Measurements from ENCODE around the gene MORN1.

The MORN1 gene

DNA sequence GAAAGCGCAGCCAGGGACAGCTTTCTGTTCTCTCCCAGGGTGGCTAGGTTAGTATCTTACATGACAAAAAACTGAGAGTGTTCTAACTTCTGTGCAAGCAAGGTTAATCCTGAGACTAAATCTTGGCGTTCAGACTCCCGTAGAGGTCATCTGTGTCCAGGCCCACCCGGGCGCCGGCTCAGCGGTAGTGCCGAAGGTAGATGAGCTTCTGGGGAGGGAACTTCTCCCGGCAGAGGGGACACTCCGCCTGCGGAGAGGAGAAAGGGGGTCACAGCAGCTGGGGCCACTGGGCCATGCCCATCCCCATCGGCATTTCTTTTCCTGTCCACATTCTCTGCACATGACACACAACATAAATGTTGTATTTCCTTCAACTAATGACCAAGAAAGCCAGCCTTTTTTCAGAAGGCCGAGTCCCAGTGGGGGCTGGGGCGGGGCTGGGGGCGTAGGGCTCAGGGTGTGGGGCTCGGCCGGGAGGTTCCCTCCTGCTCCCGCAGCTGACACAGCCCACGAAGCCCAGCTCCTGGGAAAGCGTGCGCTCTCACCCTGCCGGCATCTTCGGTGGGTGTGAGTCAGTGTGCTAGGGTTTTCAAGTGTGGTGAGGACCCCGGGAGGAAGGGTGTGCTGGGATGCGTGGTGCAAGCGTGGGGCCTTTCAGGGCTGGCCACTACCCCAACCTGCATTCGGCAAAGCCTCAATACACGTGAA is 14.4 kb upstream of the MORN1 start:
- no peak for FAIRE-seq
- DNase-seq (ENCODE audit: insufficient read length, low spot score): no peak

DNA sequence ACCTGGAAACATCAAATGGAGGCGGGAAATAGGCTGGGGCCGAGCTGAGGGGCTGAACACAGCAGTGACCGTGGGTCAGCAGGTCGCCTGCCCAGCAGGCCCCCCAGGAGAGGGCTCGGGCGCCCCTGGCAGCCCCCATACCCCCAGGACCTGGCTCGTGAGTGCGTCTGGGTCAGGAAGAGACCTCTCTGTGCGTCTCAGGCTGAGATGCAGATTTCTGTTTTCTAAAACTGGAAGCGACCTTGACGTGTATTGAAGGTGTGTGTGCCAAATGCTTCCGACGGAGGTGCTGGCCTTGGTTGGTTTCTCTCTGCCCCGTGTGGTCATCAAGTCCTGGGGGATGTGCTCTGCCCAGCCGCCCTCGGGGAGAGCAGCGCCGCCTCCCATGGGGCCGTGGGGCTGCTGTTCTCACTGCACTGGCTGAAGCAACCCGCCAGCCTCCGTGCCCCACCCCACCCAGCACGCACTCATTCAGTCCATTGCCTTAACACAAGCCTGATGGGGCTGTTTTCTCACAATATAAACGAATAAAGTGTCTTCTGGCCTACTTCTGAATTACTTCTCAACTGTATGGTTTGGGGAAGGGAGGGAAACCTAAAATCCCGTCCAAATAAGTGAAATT is 13.6 kb upstream of the MORN1 start:
- FAIRE-seq (no peak), DNase-seq (ENCODE audit: insufficient read length, low spot score) (no peak)

DNA sequence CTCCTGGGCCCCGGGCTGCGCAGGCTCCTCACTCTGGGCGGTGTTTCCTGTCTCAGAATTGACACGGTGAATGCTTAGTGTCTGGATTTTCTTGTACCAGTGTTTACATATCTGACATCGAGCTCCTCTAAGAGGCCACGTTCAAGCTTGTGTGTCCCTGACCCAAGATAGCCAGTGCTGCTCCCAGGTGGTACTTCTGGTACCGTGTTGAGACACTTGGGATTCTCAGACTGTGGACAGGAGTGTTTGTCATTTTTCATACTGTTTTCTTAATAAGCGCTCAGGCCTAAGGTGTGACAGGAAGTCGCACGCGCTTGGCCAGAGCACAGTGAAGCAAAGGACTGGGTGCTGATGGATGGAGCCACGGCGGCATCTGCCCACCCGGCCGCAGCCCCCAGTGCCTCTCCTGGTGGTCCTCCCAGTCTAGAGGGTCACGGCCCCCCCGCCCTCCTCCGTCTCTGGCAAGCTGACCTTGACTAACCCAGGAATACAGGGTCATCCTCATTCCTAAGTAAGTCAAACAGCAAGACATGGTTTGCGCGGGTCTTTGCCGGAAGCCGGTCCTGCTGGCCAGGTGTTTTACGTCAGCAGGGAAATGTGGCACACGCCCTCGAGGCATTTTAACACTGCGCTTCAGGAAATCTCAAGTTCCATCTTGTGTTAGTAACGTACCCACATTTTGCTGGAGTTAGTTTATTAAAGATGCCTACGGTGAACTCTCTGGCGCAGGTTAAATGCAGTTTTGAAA is 13.0 kb upstream of the MORN1 start:
- DNase-seq (ENCODE audit: insufficient read length, low spot score): no peak
- FAIRE-seq: no peak

DNA sequence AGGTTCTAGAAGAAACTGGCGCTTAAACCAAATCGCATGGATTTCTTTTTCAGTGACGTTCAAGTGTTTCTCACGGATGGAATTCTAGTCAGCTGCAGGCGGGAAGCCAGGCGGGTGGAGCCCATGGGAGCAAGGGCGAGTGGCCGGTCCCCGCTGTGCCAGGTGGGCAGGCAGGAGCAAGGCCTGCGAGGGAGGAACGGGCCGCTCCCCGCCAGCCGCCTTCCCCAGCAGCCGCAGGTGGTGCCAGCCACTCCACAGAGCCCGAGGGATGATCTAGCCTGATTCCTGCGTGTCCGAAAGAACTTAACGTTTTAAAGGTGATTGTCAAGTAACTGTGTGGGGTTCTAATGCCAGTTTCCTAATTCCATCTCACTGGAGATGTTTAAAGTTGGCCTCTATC is 11.9 kb upstream of the MORN1 start:
- FAIRE-seq: no peak
- no peak for DNase-seq (ENCODE audit: insufficient read length, low spot score)

DNA sequence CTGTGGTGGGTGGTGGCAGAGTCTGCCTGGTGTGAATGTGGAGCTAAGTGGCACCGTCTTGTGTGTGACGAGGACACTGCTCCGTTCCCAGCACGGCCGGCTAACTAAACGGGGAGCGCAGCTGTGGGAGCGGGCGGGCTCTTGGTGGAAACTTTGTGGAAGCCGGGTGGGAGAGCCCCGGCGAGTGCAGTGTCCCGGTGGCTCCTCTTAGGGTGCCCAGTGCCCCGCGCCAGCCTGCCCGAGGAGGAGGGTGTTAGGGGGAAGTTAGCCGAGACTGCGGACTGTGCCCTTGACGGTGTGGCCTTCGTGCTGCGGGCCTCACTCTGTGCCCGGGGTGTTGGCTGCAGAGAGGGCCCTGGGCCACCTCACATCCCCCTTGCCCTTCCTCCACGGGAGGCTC is 11.1 kb upstream of the MORN1 start:
- FAIRE-seq: no peak
- DNase-seq (ENCODE audit: insufficient read length, low spot score): no peak

DNA sequence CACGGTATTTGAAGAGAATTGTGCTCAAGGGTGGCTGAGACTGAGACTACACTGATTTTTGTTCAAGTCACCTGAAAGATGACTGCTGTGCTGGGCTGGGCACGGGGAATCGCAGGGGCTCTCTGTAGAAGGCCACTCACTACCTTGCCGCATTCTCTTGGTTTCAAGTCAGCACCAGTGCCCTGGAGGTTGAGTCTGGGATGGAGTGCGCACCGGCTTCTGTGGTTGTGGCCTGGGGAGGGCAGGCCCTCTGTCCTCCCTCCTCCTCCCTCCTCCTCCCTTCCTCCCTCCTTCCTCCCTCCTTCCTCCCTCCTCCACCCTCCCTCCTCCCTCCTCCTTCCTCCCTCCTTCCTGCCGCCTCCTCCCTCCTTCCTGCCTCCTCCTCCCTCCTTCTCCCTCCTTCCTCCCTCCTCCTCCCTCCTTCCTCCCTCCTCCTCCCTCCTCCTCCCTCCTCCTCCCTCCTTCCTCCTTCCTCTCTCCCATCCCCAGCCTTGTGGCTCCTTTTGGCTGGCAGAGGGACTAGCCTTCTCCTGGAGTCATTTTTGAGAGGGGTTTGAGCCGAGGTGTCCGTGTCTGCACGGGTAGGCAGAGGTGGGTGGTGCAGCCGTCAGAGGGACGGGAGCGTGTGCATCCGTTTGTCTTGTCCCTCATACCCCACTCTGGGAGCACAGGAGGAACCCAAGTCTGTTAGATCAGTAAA is 9.7 kb upstream of the MORN1 start:
- DNase-seq (ENCODE audit: insufficient read length, low spot score): no peak
- peak; percentile 26 for FAIRE-seq

DNA sequence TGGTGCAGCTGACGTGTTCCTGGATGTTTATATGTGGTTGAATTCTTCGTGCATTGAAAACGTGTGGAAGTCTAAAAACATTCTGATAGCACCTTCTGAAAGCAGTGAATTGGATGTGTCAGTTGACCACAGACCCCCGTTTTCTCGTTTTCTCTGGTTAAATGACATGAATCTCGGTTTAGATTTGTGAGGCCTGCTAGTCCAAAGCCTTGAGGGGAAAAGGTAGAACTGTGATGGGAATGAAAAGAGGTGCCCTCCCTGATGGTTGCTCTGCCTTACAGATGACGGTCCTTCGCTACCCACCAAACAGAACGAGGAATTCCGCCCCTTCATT is 9.2 kb upstream of the MORN1 start:
- no peak for FAIRE-seq

DNA sequence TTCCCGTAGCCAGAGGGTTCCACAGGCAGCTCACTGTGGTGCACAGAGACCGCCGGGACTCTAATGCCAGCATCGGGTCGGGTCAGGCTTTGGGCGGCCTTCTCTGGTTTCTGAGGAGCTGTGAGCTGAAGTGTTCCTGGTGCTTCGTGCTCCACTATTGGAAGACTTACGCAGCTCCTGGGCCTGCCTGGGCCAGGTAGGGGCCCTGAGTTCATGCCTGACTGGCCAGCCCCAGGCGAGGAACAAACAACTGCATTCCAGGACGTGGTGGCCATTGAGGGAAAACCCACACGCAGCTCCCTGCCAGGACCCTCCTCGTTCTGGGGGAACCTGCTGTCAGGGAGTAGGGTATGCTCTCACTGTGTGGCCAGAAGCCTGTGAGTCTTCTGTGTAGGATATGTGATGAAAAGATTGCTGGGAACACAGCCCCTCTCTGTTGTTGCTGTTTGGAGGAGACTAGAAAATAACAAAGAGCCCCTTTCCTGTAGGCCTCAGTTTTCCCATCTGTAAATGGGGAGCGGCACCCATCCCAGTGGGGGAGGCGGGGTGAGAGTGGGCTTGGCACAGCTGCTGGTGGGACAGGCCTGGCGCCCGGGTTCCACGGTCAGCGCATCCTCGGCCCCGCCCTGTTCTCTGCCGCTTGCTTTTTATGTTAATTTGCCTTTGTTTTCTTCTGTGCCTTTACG is 8.7 kb upstream of the MORN1 start:
- FAIRE-seq: no peak

More for the DNA sequence above, 9.2 kb upstream of the MORN1 start:
- DNase-seq (ENCODE audit: insufficient read length, low spot score): no peak

DNA sequence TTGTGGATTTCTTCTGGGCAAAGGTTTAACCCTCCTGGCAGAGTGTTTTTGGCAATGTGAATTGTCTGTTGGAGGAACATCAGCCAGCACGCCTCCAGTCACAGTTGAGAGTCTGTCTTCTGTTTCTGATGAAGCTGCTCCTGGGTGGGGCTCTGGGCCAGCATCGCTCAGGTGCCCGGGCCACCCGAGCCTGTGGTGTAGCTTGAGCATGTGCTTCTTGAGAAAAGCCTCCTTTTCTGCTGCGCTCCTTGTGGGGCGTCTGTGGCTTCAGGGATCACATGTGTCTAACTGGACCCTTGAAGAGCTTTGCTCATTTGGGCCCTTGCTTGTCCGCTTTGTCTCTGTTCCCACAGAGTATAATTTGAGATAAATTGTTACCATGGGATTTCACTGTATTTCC is 7.5 kb upstream of the MORN1 start:
- FAIRE-seq: no peak
- DNase-seq (ENCODE audit: insufficient read length, low spot score): no peak

More for the DNA sequence above, 8.7 kb upstream of the MORN1 start:
- DNase-seq (ENCODE audit: insufficient read length, low spot score): no peak

DNA sequence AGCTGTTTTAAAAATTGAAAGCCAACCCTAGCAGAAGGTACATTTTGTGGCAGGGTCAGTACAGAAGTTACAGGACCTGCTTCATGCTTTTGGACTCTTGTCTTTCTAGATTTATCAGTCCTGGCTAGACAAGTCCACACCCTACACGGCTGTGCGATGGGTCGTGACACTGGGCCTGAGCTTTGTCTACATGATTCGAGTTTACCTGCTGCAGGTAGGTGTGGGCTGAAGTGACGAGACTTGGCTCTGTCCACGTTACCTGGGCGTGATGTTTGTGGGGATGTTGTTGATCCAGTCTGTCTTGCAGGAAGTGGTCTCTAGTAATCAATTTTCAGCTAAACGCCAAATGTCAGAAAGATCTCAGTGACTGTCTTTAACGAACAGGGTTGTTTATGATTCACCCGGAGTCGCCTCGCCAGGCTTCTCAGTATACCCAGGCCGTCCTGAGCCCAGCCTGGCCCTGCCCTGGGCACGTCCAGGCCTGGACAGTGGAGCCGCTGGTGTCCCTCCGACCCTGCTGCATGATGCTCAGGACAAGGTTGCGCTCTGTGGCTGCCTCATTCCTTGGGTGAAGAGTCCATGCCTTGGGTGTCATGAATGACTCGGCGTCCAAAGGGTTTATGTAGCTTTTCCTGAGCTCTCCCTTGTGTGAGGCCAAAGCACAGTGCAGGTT is 5.8 kb upstream of the MORN1 start:
- DNase-seq (ENCODE audit: insufficient read length, low spot score) (no peak), FAIRE-seq (no peak)

DNA sequence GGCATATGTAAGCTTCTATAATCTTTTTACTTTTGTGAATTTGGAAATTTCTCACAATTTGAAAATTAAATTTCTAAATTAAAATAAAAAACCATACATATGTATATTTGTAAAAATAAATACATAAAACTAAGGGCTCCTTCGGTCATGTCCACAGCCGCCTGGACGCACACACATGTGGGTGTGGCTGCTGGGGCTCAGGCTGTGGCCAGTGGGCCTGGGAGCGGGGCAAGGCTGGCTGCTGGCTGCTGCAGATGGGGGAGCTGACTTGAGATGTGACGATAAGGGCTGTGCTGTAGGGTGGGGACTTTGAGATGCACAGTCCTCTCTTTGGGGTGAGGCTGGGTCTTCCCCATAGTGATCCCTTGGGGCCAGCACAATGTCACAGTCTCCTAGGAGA is 5.1 kb upstream of the MORN1 start:
- FAIRE-seq: no peak
- DNase-seq (ENCODE audit: insufficient read length, low spot score): no peak

DNA sequence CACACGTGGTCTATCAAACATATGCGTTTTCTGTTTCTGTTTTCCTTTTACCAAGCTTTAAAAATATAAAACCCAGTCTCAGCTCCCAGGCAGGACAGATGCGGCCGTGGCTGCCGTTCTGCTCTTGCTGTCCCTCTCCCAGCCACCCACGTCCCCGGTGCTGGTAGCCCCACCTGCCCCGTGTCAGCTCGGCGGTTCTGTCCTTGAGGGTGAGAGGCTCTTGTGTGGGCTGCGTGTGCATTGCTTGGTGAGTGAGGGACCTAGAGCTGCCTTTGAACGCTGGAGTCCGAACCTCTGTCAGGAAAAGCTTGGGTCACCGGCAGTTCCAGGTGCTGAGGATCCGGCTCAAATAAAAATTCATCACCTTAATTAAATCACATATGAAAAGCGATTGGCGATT is 4.7 kb upstream of the MORN1 start:
- no peak for FAIRE-seq
- DNase-seq (ENCODE audit: insufficient read length, low spot score): no peak

DNA sequence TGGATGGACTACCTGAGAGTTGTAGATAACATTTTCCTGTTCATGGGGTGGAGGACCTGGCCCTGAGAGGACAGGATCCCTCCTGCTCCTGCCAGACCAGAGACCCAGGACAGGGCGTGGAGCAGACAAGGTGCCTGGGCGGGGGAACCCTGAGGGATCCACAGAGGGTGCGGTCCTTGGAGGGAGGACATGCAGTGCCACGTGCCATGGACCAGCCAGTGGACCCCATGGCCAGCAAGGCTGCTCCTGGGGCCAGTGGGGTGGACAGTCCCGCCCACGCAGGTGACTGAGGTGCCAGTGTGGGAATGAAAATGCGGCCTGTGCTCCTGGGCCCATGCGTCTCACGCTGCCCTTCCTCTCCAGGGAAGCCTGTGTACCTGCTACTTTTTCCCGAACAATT is 3.9 kb upstream of the MORN1 start:
- FAIRE-seq (no peak), DNase-seq (ENCODE audit: insufficient read length, low spot score) (no peak)

DNA sequence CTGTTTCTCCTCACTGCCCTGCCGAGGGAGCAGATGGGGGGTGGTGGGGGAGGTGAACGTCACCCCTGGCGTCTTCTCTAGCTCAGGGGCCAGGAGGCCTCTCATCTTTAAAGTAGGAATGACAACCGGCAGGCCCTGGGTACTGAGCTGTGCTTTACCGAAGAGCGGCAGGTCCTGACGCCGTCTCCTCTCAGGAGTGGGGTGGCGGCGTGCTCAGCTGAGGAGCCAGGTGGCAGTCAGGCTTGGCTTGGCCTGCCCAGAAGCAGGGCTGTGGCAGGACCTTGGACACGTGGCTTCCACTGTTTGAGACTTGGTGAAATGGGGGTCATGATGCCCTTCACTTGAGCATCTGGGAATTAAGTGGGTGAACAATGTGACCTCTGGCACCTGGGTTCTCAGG is 3.4 kb upstream of the MORN1 start:
- FAIRE-seq: no peak
- DNase-seq (ENCODE audit: insufficient read length, low spot score): no peak

DNA sequence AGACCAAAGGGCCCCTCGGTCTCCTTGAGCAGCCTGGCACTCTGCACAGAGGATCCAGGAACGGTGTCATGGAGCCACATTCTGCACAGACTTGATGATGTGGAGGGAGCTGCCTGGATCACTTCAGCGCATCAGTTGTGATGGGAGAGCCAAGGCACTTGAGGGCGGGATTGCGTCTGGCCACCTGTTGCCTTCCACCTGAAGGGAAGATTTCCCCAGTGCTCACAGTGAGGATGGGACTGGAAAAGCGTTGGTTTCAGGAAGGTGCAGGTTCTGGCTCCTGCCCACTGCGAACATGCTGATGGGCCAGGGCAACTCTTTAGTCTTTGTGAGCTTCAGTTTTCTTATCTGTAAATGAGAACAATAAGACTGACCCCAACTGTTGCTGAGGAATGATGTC is 2.9 kb upstream of the MORN1 start:
- FAIRE-seq: no peak
- DNase-seq (ENCODE audit: insufficient read length, low spot score): no peak

DNA sequence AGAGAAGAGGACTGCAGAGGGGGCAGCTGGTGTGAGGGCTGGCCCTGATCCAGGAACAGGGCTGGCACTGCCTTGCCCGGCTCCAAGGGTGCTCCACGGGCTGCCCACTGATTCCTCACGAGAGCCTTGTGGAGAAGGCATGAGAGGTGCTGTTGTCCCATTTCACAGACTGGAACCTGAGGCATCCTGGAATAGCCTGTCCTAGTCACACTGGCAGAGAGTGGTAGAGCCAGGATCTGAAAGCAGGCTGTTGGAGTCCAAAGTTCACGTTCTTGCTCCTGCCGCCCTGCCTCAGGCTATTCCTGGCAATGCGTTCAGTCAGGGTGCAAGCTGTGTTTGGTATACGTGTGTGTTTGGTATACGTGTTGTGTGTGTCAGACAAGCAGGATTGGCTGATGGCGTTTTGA is 2.1 kb upstream of the MORN1 start:
- no peak for DNase-seq (ENCODE audit: insufficient read length, low spot score)
- peak; percentile 13 for FAIRE-seq

DNA sequence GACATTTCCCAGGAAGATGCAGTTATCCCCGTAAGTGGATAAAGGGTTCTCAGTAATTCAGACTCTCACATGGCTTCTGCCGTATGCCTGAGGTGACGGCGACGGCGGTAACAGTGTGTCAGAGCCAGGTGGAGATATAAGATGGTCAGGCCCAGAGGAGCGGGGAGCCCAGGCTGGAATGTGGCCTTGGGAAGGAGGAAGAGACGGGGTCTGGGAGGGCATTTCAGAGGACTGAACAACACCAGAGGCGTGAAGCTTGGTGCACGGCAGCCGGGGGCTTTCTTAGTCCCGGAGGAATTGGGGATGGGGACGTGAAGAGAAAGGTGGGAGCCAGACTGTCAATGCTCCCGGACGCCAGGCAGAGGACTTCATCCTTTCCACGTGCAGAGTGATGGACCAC is 1.3 kb upstream of the MORN1 start:
- FAIRE-seq: no peak
- no peak for DNase-seq (ENCODE audit: insufficient read length, low spot score)

DNA sequence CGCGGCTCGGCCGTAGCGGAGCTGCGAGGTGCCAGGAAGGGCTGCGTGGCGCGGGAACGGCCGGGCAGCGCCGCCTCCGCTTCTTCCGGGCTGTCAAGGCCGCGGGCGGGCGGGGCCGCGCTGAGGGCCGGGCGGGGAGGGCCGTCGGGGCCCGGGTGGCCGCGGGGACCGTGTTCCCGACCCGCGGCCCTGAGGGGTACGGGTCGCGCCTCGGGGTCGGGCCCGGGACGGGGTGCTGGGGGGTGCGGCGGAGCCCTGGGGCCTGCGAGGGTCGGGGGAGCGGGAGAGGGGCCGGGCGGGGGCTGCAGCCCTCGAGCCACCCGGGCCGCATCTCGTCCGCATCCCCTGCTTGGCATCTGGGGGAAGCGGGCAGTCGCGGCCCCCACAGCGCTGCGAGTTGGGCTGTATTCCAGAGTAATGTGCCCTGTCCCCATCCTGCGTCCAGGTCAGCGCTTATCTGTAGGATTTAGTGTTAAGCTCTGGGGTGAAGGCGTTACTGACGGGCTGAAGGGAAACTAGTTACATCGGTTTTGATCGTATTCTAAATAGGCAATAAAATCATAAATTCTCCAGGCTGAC is 666 bp upstream of the MORN1 start:
- DNase-seq (ENCODE audit: insufficient read length, low spot score): no peak
- no peak for FAIRE-seq

DNA sequence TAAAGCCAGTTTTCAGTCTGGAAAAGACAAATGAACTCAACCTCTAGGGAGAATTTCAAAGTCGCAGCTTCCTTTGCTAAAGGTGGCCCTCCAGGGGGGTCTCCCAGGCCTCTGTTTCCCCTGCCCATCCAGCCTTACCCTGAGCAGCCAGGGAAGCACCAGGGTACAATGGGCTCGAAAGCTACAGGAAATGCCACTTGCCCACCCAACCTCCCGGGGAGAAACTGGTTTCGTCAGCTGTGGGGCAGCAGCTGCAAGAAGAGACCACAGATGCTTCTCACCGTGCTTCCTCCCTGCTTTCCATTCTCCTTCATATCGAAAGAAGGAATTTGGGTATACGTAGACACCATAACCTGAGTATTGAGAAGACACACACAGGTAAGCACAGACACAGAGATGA is 1.7 kb downstream of the MORN1 start:
- no peak for FAIRE-seq
- DNase-seq (ENCODE audit: insufficient read length, low spot score): no peak

Measured in HTR-8/SVneo (cell line).